ENCODE data around the gene GOLGA3.
"Not testable (repeated sequence)": the region's sequence is repeated elsewhere in the genome, so short reads cannot be mapped to it uniquely, and the experiment has no call there.

The GOLGA3 gene

DNA sequence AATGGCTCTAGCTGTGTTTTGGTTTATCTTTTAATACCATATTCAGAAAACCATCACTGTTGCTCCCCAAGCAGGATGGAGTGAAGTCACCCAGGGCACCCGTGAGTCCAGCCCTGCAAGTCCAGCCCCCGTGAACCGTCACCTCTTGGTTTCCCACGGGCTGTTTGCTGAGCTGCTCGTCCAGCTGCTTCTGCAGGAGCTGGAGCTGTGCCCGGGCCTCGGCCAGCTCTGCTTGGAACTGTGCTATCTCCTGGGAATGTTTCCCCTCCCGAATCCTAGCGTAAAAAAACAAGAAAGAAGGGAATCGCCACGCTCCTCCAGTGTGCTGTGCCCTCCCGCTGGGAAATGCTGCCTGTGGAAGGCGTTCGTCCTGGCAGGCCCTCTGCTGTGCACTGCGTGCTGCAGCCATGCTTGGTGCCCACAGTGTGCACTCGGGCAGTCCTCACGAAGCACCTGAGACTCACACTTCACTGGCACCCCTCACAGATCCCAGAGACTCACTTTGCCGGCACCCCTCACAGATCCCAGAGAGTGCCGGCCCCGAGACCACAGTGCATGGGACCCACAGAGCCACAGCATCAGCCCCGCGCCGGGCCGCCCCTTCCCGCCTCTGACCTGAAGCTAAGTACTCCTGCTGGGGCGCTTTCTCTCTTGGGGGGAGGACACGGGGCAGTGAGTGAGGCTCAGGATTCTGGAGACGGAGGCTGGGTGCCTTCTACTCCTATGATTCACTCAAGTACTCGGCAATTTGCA is 51.7 kb downstream of the GOLGA3 start:
- DNase-seq, result no peak

DNA sequence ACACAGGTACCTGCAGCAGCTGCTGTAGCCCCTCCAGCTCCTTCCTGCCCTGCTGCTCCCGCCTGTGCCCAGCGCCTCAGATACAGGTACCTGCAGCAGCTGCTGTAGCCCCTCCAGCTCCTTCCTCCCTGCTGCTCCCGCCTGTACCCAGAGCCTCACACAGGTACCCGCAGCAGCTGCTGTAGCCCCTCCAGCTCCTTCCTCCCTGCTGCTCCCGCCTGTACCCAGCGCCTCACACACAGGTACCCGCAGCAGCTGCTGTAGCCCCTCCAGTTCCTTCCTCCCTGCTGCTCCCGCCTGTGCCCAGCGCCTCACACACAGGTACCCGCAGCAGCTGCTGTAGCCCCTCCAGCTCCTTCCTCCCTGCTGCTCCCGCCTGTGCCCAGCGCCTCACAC is 52.4 kb downstream of the GOLGA3 start:
- DNase-seq, result not testable (repeated sequence)

DNA sequence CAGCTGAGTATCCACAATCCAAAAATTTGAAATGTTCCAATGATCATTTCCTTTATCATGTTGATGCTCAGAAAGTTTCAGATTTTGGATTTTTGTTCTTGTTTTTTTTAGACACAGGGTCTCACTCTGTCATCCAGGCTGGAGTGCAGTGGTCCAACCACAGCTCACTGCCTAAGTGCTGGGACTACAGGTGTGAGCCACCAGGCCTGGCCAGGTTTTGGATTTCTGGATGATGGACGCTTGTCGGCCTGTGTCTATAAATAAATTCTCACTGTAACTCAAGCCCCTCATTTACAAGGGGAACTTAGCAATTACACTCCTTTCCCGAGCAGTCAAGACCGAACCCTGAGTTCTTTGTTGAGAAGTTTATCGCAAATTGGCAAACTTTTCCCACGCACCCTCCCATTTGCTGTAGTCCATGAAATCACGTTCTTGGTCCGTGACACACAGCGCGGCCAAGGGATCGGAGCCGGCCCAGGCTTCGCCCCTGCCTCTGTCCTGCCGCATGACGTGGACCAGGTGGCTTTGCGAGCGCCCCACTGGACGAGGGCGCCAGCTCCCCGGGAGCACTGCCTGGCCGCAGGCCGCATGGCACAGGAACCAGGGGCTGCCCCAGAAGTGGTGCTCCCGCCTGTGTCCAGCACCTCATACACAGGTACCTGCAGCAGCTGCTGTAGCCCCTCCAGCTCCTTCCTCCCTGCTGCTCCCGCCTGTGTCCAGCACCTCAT is 53.0 kb downstream of the GOLGA3 start:
- DNase-seq, result no peak

DNA sequence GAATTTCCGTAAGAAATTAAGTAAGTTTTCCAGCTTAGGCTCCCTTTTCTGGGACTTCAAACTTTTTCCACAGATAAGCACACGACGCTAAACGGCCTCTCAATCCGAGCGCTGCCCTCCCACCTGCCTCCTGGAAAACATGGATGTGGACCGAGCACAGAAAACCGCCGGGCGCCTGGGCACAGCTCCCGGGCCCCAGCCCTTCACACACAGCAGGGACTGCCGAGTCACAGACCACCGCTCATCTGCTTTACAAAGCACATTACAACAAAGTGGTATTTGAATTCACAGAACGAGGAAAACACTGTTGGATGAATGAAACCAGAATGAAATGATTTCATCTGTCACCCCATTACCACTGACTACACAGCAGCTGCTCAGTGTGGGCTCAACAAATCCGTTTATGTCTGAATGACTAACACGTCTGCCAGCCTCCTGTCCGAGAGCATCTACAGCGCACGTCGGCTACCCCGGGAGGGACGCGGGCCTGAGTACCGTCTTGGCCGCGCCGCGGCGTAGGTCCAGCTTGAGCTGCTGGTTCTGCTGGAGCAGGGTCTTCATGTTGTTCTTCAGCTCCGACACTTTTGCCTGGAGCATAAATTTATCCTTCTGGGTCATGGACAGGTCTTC is 53.9 kb downstream of the GOLGA3 start:
- DNase-seq, result no peak

DNA sequence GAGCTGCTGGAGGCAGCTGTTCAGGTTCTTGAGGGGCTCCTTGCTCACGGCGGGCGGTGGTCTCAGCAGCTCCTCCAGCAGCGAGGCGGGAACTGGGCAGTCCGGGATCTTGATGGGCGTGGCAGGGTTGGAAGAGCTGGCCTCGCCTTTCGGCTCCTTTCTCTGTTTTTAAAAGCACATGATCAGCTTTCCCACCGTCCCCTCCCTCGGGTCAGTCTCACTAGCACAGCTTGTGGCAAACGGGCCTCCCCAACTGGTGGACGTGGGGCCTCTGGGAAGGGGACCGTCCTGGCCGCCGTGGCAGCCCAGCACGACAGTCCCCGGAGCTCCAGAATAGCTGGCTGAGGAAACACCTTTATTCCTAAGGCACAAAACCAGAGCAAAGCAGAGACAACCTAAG is 54.5 kb downstream of the GOLGA3 start:
- no peak for DNase-seq

DNA sequence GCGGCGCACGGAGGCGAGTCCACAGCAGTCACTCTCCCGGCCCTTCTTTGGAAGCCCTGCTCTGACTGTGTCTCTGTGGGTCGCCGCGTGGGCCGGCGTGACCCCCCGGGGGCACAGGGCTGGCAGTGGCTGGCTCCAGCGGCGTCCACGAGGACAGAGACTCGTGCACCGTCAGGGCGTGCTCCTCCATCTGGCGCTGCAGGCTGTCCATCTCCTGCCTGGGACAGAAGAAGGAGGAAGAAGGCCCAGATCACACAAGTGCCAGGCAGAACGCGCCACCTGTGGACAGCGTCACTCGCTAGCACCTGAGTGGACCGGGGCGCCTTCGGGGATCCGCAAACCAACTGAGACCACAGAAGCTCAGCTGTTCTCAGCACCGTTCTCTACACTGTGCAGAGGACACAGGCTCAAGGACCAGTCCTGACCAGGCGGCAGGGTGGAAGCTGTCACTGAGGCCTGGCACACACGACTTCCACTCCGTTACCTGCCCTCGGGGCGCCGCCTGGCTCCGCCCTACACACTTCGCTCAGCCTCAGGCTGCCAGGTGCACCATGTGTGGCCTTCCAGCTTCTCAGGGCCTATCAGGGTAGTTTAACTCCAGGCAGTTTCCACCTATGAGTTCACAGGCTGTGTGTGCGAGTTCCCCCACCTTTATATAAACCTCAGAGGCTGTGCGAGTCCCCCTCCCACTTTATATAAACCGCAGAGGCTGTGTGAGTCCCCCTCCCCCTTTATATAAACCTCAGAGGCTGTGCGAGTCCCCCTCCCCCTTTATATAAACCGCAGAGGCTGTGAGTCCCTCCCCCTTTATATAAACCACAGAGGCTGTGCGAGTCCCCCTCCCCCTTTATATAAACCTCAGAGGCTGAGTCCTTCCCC is 55.4 kb downstream of the GOLGA3 start:
- no peak for DNase-seq

DNA sequence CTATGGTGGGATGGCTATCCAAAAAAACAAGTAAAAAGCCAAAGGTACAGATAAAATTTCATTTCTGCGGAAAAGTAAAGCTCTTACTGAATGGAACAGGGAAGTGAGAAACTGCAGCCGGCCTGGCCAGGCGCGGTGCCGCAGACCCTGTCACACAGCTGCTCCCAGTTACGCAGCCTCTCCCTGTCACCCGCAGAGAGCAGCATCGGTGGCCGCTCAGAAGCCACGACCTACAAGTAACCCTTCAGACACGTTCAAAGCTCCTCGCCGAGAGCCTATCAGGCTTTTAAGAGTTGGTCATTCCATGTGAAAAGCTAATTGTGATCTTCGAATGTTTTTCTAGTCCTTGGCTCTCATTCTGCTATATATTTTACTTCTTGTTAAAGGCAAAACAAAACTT is 56.1 kb downstream of the GOLGA3 start:
- no peak for DNase-seq

DNA sequence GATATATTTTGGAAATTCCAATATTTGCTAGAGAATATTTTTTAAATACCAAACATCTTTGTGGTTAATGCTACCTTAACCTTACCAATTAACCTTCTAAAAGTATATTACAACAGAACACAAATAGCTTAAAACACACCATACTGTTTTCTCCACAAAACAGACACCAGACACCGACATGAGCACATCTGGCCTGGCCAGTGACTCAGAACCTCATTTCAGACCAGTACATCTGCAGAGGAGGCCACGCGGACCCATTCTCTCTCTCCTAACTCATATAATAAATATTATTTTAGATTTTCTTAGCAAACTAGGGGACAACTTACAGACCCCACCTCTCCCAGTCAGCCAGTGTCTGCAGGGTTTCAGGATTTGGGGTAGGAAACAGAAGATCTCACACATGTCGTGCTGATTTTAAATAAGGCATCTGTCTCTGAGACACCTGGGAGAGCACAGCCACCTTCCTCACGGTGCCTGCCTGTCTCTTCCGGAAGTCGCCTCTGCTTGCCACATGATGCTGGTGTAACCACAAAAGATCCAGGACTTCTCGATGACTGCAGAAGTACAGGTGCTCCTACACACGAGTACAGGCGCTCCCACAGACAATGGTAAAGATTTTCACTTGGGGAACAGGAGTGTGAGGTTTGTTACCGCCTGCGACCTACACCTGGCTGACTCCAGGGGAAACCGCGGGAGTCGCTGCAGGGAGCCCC is 57.4 kb downstream of the GOLGA3 start:
- DNase-seq, result no peak

DNA sequence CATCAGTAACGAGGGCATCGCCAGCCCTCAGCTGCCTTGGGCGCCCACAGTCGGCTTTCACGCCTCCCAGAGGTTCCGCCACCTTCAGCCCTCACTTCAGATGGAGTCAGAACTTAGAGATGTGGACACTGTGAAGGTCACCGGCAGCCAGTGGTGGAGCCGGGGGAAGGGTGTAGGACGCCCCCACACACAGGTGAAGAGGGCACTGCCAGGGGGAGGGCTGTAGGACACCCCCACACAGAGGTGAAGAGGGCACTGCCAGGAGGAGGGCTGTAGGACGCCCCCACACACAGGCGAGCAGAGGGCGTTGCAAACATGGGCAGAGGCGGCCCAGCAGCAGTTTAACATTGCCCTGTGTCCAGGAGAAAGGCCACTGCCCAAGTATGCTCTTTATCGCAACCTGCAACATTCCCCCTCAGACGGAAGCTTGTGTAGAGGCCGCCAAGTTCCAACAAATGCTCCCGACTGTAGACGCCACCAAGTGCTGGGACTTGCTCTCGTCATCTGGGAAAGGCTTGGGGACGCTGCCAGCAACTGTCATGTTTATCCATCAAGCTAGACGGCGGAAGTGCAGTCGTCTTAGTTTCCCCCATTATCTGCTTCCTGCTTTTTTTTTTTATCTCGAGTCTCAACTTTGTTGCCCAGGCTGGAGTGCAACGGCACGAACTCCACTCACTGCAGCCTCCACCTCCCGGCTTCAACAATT is 62.1 kb downstream of the GOLGA3 start:
- no peak for DNase-seq

DNA sequence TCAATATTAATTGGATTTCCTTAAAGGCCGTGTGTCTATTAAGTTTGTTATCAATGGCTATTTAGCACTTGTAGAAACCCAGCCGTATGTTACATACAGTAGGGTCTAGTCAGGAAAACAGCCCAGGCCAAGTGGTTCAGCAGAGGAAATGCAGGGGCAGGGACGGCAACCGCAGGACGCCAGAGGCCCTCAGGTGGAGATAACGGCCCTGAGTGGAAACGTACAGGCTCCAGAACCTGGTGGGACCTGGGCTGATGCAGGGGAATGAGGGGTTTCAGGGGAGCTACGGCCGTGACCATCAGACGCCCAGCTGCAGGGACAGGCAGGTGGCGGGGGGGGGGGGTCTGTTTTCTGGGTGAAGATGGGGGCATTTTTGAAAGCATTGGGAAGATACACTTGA is 63.3 kb downstream of the GOLGA3 start:
- no peak for DNase-seq

DNA sequence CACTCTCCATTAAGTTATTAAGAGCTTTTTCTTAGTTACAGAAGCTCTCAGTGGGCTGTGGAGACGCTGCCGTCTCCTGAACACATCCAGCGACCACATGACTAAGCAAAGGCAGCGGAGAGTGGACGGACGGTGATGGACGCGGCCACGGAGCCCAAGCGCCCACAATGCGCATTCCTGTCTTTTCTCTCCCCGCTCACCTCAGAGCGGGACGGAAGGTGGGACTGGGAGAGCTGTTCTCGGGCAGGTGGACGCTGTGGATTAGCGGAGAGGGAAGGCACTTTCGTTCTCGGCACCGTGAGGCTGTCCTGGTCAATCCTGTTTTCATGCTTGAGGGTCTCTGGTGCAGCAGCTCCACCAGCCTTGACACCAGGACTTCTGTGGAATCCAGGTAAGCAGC is 64.4 kb downstream of the GOLGA3 start:
- DNase-seq, result no peak

DNA sequence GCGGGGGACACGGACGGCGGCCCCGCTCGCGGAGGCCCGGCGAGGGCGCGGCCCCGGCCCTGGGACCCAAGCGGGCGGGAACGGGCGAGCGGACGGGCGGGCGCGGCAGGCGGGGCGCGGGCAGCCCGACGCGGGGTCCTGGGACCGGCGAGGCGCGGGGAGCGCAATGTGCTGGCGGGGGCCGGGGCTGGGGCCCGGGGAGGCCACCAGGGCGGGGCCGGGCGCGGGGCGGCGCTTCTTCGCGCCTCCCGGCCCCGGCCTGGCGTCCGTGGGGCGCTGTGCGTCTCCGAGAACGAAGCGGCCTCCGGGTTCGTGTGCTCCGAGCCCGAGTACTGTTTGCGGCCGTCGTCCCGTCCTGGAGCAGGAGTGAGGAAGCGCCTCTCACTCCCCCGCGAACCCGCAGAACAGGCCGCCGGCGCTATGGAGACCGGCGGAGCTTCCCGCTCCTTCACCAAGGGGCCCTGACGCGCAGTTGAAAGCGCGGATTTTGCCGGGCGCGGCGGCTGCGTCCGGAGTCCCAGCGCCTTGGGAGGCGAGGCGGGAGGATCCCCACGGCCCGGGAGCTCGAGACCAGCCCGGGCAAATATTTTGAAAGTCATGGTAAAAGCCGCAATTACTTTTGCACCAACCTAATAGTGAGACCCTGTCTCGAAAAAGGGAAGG is 66.6 kb downstream of the GOLGA3 start:
- DNase-seq, result peak; percentile 94

DNA sequence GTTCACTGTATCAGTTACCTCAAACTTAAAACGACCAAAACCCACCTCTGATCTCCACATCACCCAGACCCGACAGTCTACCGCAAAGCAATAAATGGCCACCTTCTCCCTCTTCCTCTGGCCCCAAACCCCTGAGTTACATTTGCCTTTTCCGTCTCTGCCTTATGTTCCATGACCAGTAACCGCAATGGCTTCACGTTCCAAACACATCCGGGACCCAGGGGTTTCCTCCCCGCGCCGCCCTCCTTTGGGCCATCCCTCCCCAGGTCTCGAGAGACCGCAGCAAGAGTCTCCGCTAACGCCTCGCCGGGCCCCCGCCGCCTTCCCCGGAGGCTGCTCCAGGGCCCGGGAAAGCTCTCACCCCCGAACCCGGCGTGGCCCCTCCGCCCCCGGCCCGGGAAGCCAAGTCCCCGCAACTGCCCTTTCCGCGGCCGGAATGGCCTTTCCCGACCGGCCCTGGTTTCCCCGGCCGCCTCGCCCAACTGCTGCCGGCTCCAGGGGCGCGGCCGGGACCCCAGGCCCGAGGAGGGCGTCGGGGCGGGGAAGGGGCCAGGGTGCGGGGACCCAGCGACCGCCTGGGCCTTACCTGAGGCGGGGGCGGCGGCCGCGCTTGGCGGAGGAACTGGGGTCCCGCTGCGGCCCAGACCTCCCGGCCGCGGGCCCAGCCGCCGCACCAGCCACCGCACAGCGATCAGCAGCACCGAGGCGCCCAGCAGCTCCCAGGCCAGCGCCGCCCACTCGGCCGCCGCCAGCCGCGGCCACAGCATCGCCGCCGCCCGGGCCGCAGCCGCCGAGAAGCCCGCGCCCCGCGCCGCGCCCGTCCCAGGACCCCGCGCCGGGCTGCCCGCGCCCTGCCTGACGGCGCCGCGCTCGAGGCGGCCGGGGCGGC is 67.4 kb downstream of the GOLGA3 start, which contains the start of gene ANKLE2:
TSS of gene ANKLE2 (minus strand) at position 801 of the 889 bp plus-strand sequence. CDS start at position 767, 34 bp downstream.
- peak; percentile 78 for DNase-seq

DNA sequence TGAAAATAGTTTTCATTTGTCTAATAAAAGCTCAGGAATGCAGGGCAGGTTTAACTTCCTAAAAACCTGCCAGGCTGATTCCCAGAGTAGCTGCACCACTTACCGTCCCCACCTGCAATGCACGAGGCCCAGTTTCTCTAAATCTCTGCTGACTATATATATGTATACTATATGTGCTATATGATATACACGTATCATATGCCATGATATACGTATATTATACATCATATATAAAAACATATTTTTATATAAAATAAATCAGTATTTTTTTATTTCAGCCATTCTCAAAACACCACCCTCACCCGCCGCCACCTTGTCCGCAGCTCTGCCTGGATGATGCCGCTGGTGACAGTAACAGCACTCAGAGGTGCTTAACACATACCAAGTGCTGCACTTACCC is 69.3 kb downstream of the GOLGA3 start:
- no peak for DNase-seq

DNA sequence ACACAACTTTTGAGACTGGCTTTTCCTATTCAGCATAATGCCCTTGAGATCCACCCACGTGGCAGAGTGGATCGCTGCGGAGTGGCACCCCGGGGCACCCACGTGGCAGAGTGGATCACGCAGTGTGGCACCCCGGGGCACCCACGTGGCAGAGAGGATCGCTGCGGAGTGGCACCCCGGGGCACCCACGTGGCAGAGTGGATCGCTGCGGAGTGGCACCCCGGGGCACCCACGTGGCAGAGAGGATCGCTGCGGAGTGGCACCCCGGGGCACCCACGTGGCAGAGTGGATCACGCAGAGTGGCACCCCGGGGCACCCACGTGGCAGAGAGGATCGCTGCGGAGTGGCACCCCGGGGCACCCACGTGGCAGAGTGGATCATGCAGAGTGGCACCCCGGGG is 69.8 kb downstream of the GOLGA3 start:
- DNase-seq, result not testable (repeated sequence)

DNA sequence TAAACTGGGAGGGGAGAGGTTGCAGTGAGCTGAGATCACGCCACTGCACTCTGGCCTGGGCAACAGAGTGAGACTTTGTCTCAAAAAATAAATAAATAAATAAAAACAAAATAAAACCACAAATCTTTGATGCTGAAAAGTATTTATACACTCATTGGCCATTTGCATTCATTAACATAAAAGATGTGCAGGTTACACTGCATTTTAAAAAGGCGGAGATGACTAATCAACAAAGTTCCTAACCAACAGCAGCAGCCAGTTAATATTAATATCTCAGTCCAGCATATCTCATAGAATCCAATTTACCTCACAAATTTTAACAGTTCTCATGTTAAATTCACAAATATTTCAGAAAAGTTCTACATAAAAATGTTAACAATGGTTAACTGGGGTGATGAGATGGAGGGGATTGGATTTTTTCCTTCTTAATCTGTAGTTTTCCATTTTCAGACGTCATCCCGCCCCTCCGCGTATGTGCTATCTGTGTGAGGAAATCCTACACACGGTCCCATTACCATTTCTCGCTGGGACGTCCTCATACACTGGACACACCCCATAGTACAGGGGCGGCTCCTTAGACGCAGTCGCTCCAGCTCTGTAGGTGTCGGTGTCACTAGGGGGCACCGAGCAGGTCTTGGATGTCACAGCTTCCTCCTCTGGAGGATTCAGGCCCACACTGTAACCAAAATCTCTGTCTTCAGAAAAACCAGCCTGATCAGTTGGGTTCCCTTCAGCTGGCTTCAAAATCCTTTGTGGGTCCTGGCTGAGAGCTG is 74.3 kb downstream of the GOLGA3 start:
- DNase-seq, result no peak

DNA sequence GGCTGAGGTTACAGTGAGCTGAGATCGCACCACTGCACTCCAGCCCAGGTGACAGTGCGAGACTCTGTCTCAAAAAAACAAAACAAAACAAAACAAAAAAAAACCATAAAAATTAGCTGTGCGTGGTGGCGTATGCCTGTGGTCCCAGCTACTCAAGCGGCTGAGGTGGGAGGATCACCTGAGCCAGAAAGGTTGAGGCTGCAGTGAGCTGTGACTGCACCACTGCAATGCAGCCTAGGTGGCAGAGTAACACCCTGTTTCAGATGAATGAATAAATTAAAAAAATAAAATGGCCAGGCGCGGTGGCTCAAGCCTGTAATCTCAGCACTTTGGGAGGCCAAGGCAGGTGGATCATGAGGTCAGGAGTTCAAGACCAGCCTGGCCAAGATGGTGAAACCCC is 75.0 kb downstream of the GOLGA3 start:
- not testable (repeated sequence) for DNase-seq

DNA sequence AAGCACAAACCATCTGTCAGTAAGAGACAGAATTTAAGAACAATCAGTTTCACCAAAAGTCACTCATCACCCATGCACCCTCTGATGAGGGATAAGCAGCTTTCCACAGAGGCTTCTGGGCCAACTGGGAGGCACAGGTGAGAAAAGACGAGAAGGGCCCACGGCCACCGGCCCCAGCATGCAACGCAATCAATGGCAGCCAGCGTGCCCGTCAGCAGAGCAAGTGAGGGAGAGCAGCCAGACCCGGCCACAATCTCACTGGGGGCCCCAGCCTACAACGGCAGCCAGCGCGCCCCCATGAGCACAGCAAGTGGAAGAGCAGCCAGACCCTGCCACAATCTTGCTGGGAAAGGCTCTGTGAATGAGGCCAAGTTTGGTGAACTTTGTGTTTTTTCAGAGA is 80.3 kb downstream of the GOLGA3 start:
- DNase-seq, result no peak

DNA sequence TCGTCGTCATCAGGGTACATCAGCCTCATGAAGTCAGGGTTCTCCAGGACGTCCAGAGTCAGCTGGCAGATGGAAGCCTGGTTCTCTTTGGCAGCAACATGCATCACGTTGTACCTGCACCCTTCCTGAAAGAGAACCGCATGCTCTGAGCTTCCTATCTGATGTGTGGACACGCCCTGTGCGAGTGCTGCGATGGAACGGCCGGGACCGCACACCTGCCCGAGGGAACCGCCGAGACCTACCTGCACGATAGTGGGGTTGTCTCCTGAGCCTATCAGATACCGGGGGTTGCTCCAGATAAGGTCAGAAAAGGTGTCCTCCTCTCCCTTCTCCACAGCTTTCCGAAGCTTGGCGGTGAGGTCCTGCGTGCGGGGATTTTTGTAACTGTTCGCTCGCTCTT is 80.8 kb downstream of the GOLGA3 start:
- no peak for DNase-seq

All from islet precursor cell (in vitro differentiated cells).